Hepatocyte (in vitro differentiated cells): ENCODE results near the gene SLC17A7. TPM values are rescaled to one million over a fixed set of nuclear protein-coding genes. Genes with fewer than 3 reads are reported as not detected.

Experiments
- DNase-seq: peaks from one replicate; pipeline ENCODE4 v3.0.0-alpha.2; 2016; ENCODE audit warnings: low spot score
- H2AFZ ChIP-seq: fragments of 200-600 bp; sonication (generic); 2 replicates; pipeline ENCODE4 v1.6.0; 2016; ENCODE audit warnings: antibody characterized with exemption, mild to moderate bottlenecking
- H3K27ac ChIP-seq: fragments of 200-600 bp; sonication (generic); 2 replicates; pipeline ENCODE4 v1.5.1; 2016; ENCODE audit warnings: mild to moderate bottlenecking
- H3K27me3 ChIP-seq: fragments of 200-600 bp; sonication (generic); 2 replicates; pipeline ENCODE4 v1.6.1; 2016
- H3K36me3 ChIP-seq: fragments of 200-600 bp; sonication (generic); replicated peaks from 2 replicates; pipeline ENCODE4 v1.5.1; 2016; ENCODE audit warnings: low read depth; ENCODE audit not compliant: insufficient read depth
- H3K4me1 ChIP-seq: fragments of 200-600 bp; sonication (generic); 2 replicates; pipeline ENCODE4 v1.5.1; 2016; ENCODE audit warnings: mild to moderate bottlenecking, moderate library complexity; ENCODE audit not compliant: insufficient read depth
- H3K4me2 ChIP-seq: fragments of 200-600 bp; sonication (generic); 2 replicates; pipeline ENCODE4 v1.6.0; 2016
- H3K4me3 ChIP-seq: fragments of 200-600 bp; sonication (generic); 2 replicates; pipeline ENCODE4 v1.5.1; 2016; ENCODE audit warnings: mild to moderate bottlenecking
- H3K79me2 ChIP-seq: fragments of 200-600 bp; sonication (generic); 2 replicates; pipeline ENCODE4 v1.6.0; 2017; ENCODE audit warnings: mild to moderate bottlenecking
- H3K9me2 ChIP-seq: fragments of 200-600 bp; sonication (generic); replicated peaks from 2 replicates; pipeline ENCODE4 v1.6.0; 2017; ENCODE audit warnings: mild to moderate bottlenecking; ENCODE audit not compliant: insufficient read depth
- H3K9me3 ChIP-seq: fragments of 200-600 bp; sonication (generic); 2 replicates; pipeline ENCODE4 v1.5.1; 2016; ENCODE audit warnings: low read depth, mild to moderate bottlenecking
- H4K20me1 ChIP-seq: fragments of 200-600 bp; sonication (generic); 2 replicates; pipeline ENCODE4 v1.6.0; 2016; ENCODE audit warnings: mild to moderate bottlenecking; ENCODE audit not compliant: insufficient read depth, poor library complexity, severe bottlenecking
- CTCF ChIP-seq: fragments of 200-600 bp; sonication (generic); IDR thresholded peaks from 2 replicates; pipeline ENCODE4 v1.5.1; 2016; ENCODE audit warnings: antibody characterized with exemption, mild to moderate bottlenecking; ENCODE audit not compliant: poor library complexity
- EZH2 ChIP-seq: fragments of 200-600 bp; sonication (generic); IDR thresholded peaks from 2 replicates; pipeline ENCODE4 v1.6.1; 2016; ENCODE audit warnings: antibody characterized with exemption, mild to moderate bottlenecking, borderline replicate concordance
- EZH2phosphoT487 ChIP-seq: fragments of 200-600 bp; sonication (generic); IDR thresholded peaks from one replicate; pipeline ENCODE4 v1.6.1; 2018; ENCODE audit warnings: antibody characterized with exemption, mild to moderate bottlenecking, low read depth, moderate library complexity; ENCODE audit not compliant: unreplicated experiment, severe bottlenecking
- WGBS: methylation state at CpG from one replicate; pipeline ENCODE4 v1.1.6; 2016; ENCODE audit warnings: low lambda C conversion rate; ENCODE audit errors: missing lambda C conversion rate; 5-methylcytosine and 5-hydroxymethylcytosine counted together
- polyA plus RNA-seq: library from polyadenylated mRNA; unstranded; fragments of >200 nt; fragmentation: Nextera tagmentation; extraction: Ambion mirVana; gene quantifications from 2 replicates; pipeline ENCODE4 v1.2.1, GENCODE V29; 2016
- total RNA-seq: library from RNA; depleted of rRNA; stranded (reverse); fragments of >200 nt; gene quantifications from 2 replicates; pipeline ENCODE4 v1.2.3, GENCODE V29; 2014

The SLC17A7 gene
- total and polyA plus RNA-seq, 2 experiments from 2014 or later = 0.13 to 0.51 TPM

- no peak overlapping the region for H3K4me3 ChIP-seq
- TF ChIP-seq EZH2phosphoT487 = no peak
- no peak for TF ChIP-seq EZH2
- peak overlapping the region; percentile 51 for H3K27ac ChIP-seq
- no peaks in the 10 kb centered on the region for H3K27me3 ChIP-seq
- no peak for DNase-seq
- H3K9me3 ChIP-seq = no peaks in the 10 kb centered on the region
- peaks cover 33% of the 10 kb centered on the region for H4K20me1 ChIP-seq
- H2AFZ ChIP-seq = peak overlapping the region; percentile 64
- peaks cover 5% of the 10 kb centered on the region for H3K36me3 ChIP-seq
- peaks cover 37% of the 10 kb centered on the region for H3K79me2 ChIP-seq
- H3K9me2 ChIP-seq = no peaks in the 10 kb centered on the region
- H3K4me2 ChIP-seq = peak overlapping the region; percentile 64
- 68% methylated on average over 23 of the region's 23 CpGs for WGBS
- peaks cover 20% of the 10 kb centered on the region for H3K4me1 ChIP-seq
These were observed 45.5 kb upstream of the SLC17A7 start for GRCh38 chr19:49486710-49487276.

GRCh38 chr19:49486232-49486631, 44.9 kb upstream of the SLC17A7 start:
- peaks cover 5% of the 10 kb centered on the region for H3K36me3 ChIP-seq
- H3K4me1 ChIP-seq = peaks cover 20% of the 10 kb centered on the region
- peaks cover 37% of the 10 kb centered on the region for H3K79me2 ChIP-seq
- no peaks in the 10 kb centered on the region for H3K27me3 ChIP-seq
- TF ChIP-seq EZH2 = no peak
- no peak for TF ChIP-seq EZH2phosphoT487
- no peak for TF ChIP-seq CTCF
- WGBS = 94% methylated on average over 7 of the region's 7 CpGs
- H3K4me3 ChIP-seq = no peak overlapping the region
- H3K9me3 ChIP-seq = no peaks in the 10 kb centered on the region
- H3K27ac ChIP-seq = no peak overlapping the region
- H3K4me2 ChIP-seq = no peak overlapping the region
- peaks cover 33% of the 10 kb centered on the region for H4K20me1 ChIP-seq
- no peak overlapping the region for H2AFZ ChIP-seq
- DNase-seq = no peak
- no peaks in the 10 kb centered on the region for H3K9me2 ChIP-seq

- Histone ChIP-seq H3K79me2 (no peaks in the 10 kb centered on the region), H3K4me3 (no peak overlapping the region), H4K20me1 (no peaks in the 10 kb centered on the region), H3K27me3 (no peaks in the 10 kb centered on the region), H2AFZ (no peak overlapping the region), H3K9me3 (no peaks in the 10 kb centered on the region), H3K36me3 (no peaks in the 10 kb centered on the region), H3K9me2 (no peaks in the 10 kb centered on the region), H3K27ac (no peak overlapping the region), H3K4me1 (no peaks in the 10 kb centered on the region), H3K4me2 (no peak overlapping the region)
- TF ChIP-seq EZH2phosphoT487 (no peak), CTCF (no peak), EZH2 (no peak)
- DNase-seq = no peak
- 94% methylated on average over 7 of the region's 7 CpGs for WGBS
These were observed 39.8 kb upstream of the SLC17A7 start for GRCh38 chr19:49481020-49481683.

GRCh38 chr19:49479975-49480628, 38.8 kb upstream of the SLC17A7 start:
- no peak for DNase-seq
- Histone ChIP-seq H3K9me3 (no peaks in the 10 kb centered on the region), H3K4me3 (no peak overlapping the region), H3K27ac (no peak overlapping the region), H2AFZ (no peak overlapping the region), H3K79me2 (no peaks in the 10 kb centered on the region), H3K4me2 (no peak overlapping the region), H3K9me2 (no peaks in the 10 kb centered on the region), H4K20me1 (no peaks in the 10 kb centered on the region), H3K4me1 (no peaks in the 10 kb centered on the region), H3K36me3 (no peaks in the 10 kb centered on the region), H3K27me3 (no peaks in the 10 kb centered on the region)
- TF ChIP-seq CTCF = no peak
- no peak for TF ChIP-seq EZH2phosphoT487
- TF ChIP-seq EZH2 = no peak
- 85% methylated on average over 10 of the region's 14 CpGs for WGBS
